GM21360 (cell line): ENCODE results near the gene TMEM117.
"Not testable (repeated sequence)": the region's sequence is repeated elsewhere in the genome, so short reads cannot be mapped to it uniquely, and the experiment has no call there.

ENCODE experiments used
- ATAC-seq: cut with Tn5 transposase; IDR thresholded peaks from one replicate; pipeline ENCODE4 v1.9.1; 2021; ENCODE audit warnings: mild to moderate bottlenecking, moderate library complexity; ENCODE audit not compliant: unreplicated experiment

The TMEM117 gene

GRCh38 chr12:43840338-43840737 lies 4.5 kb downstream of the TMEM117 start:
- no peak for ATAC-seq

GRCh38 chr12:43841253-43841652 lies 5.4 kb downstream of the TMEM117 start:
- no peak for ATAC-seq

GRCh38 chr12:43842259-43842658 lies 6.4 kb downstream of the TMEM117 start:
- no peak for ATAC-seq

GRCh38 chr12:43847425-43848225 lies 11.7 kb downstream of the TMEM117 start:
- ATAC-seq = not testable (repeated sequence)

GRCh38 chr12:43848226-43848507 lies 12.3 kb downstream of the TMEM117 start:
- ATAC-seq = no peak

GRCh38 chr12:43848786-43849185 lies 12.9 kb downstream of the TMEM117 start:
- no peak for ATAC-seq

- ATAC-seq = no peak
Measured at GRCh38 chr12:43852744-43853143, 16.9 kb downstream of the TMEM117 start.

- ATAC-seq = no peak
Measured at GRCh38 chr12:43856972-43857371, 21.1 kb downstream of the TMEM117 start.

- no peak for ATAC-seq
Measured at GRCh38 chr12:43858096-43858495, 22.2 kb downstream of the TMEM117 start.

GRCh38 chr12:43858991-43859390 lies 23.1 kb downstream of the TMEM117 start:
- ATAC-seq = no peak

GRCh38 chr12:43861015-43861839 lies 25.3 kb downstream of the TMEM117 start:
- peak; percentile 54 for ATAC-seq

GRCh38 chr12:43861840-43862150 lies 25.9 kb downstream of the TMEM117 start:
- no peak for ATAC-seq

- no peak for ATAC-seq
Measured at GRCh38 chr12:43863770-43864366, 28.0 kb downstream of the TMEM117 start.

- not testable (repeated sequence) for ATAC-seq
Measured at GRCh38 chr12:43864557-43864956, 28.7 kb downstream of the TMEM117 start.

- no peak for ATAC-seq
Measured at GRCh38 chr12:43869184-43869583, 33.3 kb downstream of the TMEM117 start.

GRCh38 chr12:43869765-43870164 lies 33.9 kb downstream of the TMEM117 start:
- ATAC-seq = not testable (repeated sequence)

- not testable (repeated sequence) for ATAC-seq
Measured at GRCh38 chr12:43871258-43871657, 35.4 kb downstream of the TMEM117 start.

- ATAC-seq = no peak
Measured at GRCh38 chr12:43872396-43872795, 36.5 kb downstream of the TMEM117 start.

- no peak for ATAC-seq
Measured at GRCh38 chr12:43878050-43878449, 42.2 kb downstream of the TMEM117 start.

GRCh38 chr12:43880547-43880946 lies 44.7 kb downstream of the TMEM117 start:
- no peak for ATAC-seq

GRCh38 chr12:43882578-43883178 lies 46.8 kb downstream of the TMEM117 start:
- peak; percentile 94 for ATAC-seq

- no peak for ATAC-seq
Measured at GRCh38 chr12:43883311-43883710, 47.4 kb downstream of the TMEM117 start.
